Measurements from ENCODE around the gene TMEM125.

DNA sequence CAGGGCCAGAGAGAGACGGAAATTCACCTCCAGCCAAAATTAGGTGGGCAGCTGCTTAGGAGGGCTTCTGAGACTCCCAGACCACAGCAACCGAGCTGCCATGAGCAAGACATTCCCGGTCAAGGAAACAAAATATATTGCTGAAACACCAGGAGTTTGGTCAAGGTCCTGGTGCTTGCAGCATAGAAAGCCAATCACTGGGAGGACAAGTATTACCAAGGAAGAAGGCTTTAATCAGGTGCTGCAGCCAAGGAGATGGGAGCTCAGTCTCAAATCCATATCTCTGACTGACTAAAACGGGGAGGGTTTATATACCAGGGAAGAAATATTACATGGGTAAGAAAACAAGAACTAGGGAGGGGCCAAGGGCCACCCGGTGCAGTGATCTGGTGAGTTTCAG is 18.8 kb upstream of the TMEM125 start:
- TF ChIP-seq, protein P1, sequence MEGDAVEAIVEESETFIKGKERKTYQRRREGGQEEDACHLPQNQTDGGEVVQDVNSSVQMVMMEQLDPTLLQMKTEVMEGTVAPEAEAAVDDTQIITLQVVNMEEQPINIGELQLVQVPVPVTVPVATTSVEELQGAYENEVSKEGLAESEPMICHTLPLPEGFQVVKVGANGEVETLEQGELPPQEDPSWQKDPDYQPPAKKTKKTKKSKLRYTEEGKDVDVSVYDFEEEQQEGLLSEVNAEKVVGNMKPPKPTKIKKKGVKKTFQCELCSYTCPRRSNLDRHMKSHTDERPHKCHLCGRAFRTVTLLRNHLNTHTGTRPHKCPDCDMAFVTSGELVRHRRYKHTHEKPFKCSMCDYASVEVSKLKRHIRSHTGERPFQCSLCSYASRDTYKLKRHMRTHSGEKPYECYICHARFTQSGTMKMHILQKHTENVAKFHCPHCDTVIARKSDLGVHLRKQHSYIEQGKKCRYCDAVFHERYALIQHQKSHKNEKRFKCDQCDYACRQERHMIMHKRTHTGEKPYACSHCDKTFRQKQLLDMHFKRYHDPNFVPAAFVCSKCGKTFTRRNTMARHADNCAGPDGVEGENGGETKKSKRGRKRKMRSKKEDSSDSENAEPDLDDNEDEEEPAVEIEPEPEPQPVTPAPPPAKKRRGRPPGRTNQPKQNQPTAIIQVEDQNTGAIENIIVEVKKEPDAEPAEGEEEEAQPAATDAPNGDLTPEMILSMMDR (IDR thresholded peaks at IDR 0.05), result no peak
- TF ChIP-seq POLR2A (IDR thresholded peaks at IDR 0.05) (no peak), EP300 (IDR thresholded peaks at IDR 0.05) (no peak)

Measured in tibial nerve (tissue), 4 donors.